Left hindlimb (tissue), 1 donor: Measurements from ENCODE around the gene ZFR2.

ENCODE experiments used
- DNase-seq: peaks from one replicate; pipeline ENCODE4 v3.0.0-alpha.2; 2018

ZFR2 gene

DNA sequence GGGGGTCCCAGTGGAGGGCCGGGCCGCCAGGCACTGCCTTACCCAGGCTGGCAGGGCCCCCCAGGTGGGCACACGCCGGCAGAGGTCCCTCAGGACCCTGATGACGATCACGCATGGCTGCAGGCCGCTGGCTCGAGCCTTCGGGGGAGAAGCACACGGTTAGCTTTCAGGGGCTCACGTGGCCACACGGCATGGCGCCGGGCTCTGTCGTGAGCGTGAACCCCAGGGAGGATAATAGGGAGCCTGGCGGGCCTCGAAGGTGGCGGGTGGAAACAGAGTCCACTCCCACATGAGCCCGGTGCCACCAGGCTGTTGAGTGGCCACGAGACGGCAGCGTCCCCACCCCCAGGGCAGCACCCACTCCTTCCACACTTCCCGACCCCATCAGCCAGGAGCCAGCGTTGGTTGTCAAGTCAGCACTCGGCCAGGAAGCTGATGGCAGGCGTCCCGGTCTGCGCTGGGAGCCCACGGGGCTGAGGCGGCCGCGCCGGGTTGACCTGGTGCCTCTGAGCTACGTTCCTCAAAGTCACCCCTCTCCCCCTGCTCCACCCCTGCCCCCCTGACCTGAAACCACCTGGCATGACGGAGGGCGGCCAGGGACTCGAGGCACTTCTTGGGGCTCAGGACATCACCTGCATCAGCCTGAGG, 58.0 kb downstream of the ZFR2 start:
- no peak for DNase-seq

GRCh38 chr19:3809881-3810707, 58.7 kb downstream of the ZFR2 start:
- no peak for DNase-seq

GRCh38 chr19:3808420-3809143, 60.3 kb downstream of the ZFR2 start:
- DNase-seq = no peak

GRCh38 chr19:3807574-3808354, 61.1 kb downstream of the ZFR2 start:
- no peak for DNase-seq

DNA sequence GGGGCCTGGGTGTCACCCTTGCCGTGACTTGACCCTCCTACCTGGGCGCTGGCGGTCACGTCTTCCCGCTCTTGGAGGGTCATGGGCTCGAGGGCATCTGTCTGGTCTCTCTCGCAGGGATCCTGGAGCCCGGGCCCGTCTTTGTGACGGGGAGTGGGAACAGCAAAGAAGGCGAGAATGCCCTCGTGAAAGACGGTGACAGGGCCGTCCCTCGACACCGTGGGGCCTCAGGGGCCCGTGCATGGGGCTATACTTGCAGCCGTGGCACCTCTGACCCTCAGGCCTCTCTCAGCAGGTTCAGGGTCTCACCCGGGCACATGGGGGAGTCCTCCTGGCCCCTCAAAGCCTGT, 61.7 kb downstream of the ZFR2 start:
- no peak for DNase-seq

- no peak for DNase-seq
These were observed 63.0 kb downstream of the ZFR2 start for GRCh38 chr19:3805859-3806258.

DNA sequence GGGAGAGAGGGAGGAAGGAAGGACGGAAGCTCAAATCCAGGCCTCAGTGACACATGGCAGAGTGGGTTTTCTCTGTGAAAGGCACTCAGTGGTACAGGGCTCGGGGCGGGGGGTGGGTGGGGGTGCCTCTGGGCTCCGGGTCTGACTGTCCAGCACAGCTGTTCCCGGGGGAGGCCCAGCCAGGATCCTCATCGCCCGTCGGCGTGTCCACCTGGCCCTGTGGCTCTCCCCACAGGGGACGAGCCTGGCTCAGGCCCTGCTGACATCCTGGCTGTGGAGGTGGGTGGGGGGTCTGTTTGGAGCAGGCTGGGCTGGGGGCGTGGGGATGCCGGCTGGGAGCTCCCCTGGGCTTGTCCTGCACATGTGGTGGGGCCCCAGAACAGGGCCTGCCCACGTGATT, 64.4 kb downstream of the ZFR2 start:
- DNase-seq = no peak

GRCh38 chr19:3803986-3804385, 64.9 kb downstream of the ZFR2 start:
- DNase-seq = no peak

DNA sequence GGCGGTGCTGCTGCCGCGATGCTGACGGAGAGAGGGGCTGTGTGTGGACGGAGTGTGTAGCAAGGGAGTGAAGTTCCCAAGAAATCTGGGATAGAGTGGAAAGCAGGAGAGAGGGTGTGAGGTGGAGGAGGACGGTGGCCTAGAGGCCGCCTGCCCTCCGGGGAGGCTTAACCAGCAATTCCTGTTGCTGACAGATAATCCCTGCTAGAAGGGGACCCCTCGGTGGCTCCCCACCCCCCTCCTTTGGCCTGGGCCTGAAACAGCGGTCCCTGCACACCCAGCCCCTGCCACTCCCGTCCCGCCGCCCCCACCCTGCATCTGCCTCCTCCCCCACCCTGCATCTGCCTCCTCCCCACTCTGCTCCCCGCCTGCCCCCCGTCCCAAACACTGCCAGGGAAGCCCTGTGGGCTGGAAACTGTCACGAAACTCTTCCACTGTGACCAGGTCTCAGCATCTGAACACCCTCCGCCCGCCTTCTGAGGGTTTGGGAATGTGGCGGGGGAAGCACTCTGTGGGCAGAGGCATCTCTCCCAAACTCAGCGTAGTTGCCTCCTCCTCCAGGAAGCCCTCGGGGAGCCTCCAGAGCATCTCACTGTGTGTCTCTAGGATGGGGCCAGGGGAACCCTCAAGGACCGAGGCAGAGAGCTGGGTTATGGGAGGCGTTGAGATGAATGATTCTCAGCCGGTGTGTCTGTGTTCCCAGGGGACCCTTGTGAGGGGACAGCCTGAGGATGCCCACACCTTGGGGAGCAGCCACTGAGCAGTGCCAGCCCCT, 65.5 kb downstream of the ZFR2 start:
- DNase-seq = no peak

DNA sequence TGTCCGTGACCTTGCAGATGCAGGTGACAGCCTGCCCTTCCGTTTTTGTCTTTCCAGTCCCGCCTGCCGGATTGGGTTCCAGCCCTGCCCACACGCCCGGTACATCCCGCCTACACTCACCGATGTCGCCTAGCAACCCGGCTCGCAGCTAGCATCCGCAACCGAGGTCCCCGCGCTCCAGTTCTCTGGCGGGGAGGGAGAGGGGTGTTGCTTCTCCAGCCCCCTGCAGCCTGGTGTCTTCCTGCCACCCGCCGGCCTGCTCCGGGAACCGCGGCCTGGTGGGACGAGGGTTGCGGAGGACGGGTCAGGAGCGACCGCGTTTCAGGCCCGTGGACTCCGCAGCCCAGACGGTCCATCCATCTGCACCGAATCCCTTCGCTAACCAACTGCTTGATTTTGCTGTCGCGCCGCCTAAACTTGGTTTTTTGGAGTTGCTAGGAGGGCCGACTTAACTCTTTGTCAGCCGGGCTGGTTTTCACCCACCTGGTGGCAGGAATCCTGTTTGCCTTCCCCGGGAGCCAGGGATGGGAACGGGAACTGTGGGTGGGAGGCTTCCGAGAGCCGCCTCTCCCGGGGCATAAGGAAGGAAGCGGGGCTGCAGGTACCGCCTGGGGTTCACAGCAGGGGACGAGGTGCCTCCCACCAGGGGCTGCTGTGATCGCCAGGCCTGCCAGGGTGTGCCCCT, 67.3 kb downstream of the ZFR2 start:
- DNase-seq = peak; percentile 62

DNA sequence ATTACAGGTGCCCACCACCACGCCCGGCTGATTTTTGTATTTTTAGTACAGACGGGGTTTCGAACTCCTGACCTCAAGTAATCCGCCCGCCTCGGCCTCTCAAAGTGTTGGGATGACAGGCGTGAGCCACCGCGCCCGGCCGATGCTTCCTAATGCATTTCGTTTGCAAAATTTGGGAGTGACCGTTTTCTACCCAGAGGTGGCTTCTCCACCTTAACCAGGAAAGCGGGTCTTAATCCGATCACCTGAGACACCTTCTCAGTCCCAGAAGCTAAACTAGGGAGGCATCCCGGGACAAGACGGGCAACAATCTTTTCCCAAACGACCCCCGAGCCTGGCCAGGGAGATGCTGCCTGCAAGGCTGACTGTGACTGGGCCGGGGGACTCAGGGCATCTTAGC, 67.8 kb downstream of the ZFR2 start:
- DNase-seq = no peak

- DNase-seq = no peak
These were observed 70.7 kb downstream of the ZFR2 start for GRCh38 chr19:3798137-3798536.

- no peak for DNase-seq
These were observed 72.5 kb downstream of the ZFR2 start for GRCh38 chr19:3796358-3796757.

DNA sequence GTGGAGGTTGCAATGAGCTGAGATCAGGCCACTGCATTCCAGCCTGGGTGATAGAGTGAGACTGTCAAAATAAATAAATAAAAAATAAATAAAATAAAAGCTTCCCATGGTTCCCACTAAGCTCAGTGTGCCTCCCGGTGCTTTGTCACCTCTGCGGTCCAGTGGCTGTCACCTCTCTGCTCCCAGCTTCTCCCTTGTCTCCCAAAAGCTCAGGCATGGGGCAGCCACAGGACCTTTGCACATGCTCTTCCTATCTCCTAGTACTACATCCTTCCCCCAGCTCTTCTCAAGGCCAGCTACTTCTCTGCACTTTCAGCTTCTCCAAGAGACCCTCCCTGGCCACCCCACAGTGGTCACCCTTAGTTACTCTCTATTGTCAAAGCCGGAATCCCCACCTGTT, 75.0 kb downstream of the ZFR2 start:
- DNase-seq = no peak

GRCh38 chr19:3792114-3792513, 76.7 kb downstream of the ZFR2 start:
- no peak for DNase-seq

DNA sequence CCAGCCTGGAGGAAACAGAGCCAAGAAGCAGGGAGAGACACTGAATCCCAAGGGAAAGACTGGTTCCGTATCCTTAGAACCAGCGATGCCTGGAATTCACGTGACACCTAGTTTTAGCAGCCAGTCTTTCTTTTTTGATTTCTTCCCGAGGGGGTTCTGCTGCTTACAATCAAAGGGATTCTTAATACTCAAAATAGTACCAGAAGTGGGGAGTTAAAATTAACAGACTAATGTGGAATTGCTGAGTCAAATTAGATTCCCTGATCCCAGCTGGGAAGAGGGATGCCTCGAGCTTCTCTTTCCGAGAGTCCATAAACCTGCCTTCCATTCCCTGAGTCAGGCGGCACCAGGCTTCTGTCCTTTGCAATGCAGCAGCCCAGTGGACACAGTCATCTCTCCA, 77.9 kb downstream of the ZFR2 start:
- no peak for DNase-seq

DNA sequence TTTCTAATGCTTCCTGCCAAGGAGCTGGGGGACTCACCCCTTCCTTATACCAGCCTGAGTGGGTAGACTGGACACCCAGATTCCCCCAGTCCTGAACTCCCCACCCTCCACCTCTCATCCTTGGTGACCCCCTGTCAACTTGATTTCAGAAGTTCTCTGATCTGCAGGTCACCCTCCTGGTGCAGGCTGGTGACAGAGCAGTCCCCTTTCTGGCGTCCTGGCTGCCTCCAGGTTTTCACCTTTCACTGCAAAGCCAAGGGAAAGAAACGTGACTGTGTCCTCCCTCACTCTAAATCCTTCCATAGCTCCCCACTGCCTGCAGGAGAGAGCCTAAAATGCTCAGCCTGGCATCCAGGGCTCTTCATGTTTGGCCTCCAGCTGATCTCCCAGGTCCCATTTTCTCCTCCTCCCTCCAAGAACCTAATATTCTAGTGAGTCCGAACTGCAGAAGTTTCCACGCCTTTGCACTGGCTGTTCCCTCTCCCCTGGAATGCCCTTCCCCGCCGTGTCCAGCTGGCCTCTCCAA, 78.6 kb downstream of the ZFR2 start:
- DNase-seq = no peak

- no peak for DNase-seq
These were observed 79.7 kb downstream of the ZFR2 start for GRCh38 chr19:3788996-3789778.

GRCh38 chr19:3785938-3786824, 82.7 kb downstream of the ZFR2 start, which contains the start of gene MATK:
Gene MATK, minus strand, starts transcription at chr19:3786381. Its CDS starts 1,246 bp downstream, at chr19:3785135.
- no peak for DNase-seq
